GM18508 (cell line): ENCODE data around the gene AGBL1.

Source experiments
- ATAC-seq: cut with Tn5 transposase; IDR thresholded peaks from one replicate; pipeline ENCODE4 v1.9.1; 2021; ENCODE audit warnings: moderate number of reproducible peaks; ENCODE audit not compliant: insufficient read depth, unreplicated experiment

Gene AGBL1

GRCh38 chr15:86162172-86162591 lies 82.5 kb downstream of the AGBL1 start:
- ATAC-seq, result no peak

- ATAC-seq, result no peak
Measured at GRCh38 chr15:86162641-86163040, 83.0 kb downstream of the AGBL1 start.

GRCh38 chr15:86163816-86164215 lies 84.1 kb downstream of the AGBL1 start:
- ATAC-seq, result no peak

- ATAC-seq, result no peak
Measured at GRCh38 chr15:86164232-86164898, 84.7 kb downstream of the AGBL1 start.

- ATAC-seq, result no peak
Measured at GRCh38 chr15:86165265-86166211, 85.9 kb downstream of the AGBL1 start.

GRCh38 chr15:86167841-86168240 lies 88.2 kb downstream of the AGBL1 start:
- ATAC-seq, result no peak

GRCh38 chr15:86178845-86179244 lies 99.2 kb downstream of the AGBL1 start:
- ATAC-seq, result no peak

- ATAC-seq, result peak; percentile 72
Measured at GRCh38 chr15:86183596-86184491, 104.2 kb downstream of the AGBL1 start.

GRCh38 chr15:86193716-86194380 lies 114.2 kb downstream of the AGBL1 start:
- ATAC-seq, result no peak

- ATAC-seq, result no peak
Measured at GRCh38 chr15:86197770-86198169, 118.1 kb downstream of the AGBL1 start.

GRCh38 chr15:86199467-86200145 lies 119.9 kb downstream of the AGBL1 start:
- no peak for ATAC-seq

- ATAC-seq, result no peak
Measured at GRCh38 chr15:86201313-86202008, 121.8 kb downstream of the AGBL1 start.

- ATAC-seq, result peak; percentile 85
Measured at GRCh38 chr15:86203462-86203861, 123.8 kb downstream of the AGBL1 start.

- ATAC-seq, result no peak
Measured at GRCh38 chr15:86205096-86205495, 125.4 kb downstream of the AGBL1 start.

GRCh38 chr15:86213420-86213819 lies 133.7 kb downstream of the AGBL1 start:
- ATAC-seq, result no peak

GRCh38 chr15:86213888-86214287 lies 134.2 kb downstream of the AGBL1 start:
- ATAC-seq, result no peak

- no peak for ATAC-seq
Measured at GRCh38 chr15:86221119-86221518, 141.4 kb downstream of the AGBL1 start.

GRCh38 chr15:86229306-86229705 lies 149.6 kb downstream of the AGBL1 start:
- ATAC-seq, result no peak

GRCh38 chr15:86229936-86230335 lies 150.3 kb downstream of the AGBL1 start:
- ATAC-seq, result no peak
